GM18508 (cell line): ENCODE data around the gene LAMA1.

Experiments used
- ATAC-seq: cut with Tn5 transposase; IDR thresholded peaks from one replicate; pipeline ENCODE4 v1.9.1; 2021; ENCODE audit warnings: moderate number of reproducible peaks; ENCODE audit not compliant: insufficient read depth, unreplicated experiment

LAMA1 gene

GRCh38 chr18:7002107-7002506 lies 115.5 kb downstream of the LAMA1 start:
- ATAC-seq: no peak

GRCh38 chr18:7000484-7001096 lies 117.0 kb downstream of the LAMA1 start:
- ATAC-seq: no peak

GRCh38 chr18:6997808-6998207 lies 119.8 kb downstream of the LAMA1 start:
- no peak for ATAC-seq

- no peak for ATAC-seq
These were observed 122.7 kb downstream of the LAMA1 start for GRCh38 chr18:6994771-6995430.

DNA sequence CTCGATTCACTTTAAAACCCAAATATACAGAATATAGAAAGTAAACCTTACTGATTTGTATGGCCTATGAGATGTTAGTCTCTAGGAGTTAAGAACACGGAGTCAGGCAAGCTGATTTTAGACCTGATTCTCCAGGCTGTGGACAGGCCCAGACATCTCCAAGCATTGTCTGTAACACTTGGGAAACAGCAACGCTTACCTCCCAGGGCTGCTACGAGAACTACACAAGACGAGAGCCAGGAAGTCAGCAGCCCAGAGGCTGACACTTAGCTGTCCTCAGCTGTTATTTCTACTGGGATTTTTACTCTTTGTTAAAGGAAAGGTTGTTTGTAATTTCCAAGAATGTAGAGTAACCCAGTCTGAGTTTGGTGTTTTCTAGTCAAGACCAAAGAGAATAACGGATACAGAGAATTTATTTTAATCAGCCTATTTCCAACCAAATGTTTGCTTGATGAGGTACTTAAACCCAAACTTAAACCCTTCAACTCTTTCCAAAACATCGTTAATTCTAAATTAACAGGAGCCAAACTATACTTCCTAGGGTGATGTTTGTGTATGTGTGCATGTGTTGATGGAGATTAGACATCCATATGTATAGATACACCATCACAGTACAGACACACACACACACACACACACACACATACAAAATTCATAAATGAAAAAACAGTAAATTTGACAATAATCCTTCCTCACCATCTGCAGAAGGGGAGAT lies 123.4 kb downstream of the LAMA1 start:
- ATAC-seq: no peak

- no peak for ATAC-seq
These were observed 124.8 kb downstream of the LAMA1 start for GRCh38 chr18:6992761-6993160.

DNA sequence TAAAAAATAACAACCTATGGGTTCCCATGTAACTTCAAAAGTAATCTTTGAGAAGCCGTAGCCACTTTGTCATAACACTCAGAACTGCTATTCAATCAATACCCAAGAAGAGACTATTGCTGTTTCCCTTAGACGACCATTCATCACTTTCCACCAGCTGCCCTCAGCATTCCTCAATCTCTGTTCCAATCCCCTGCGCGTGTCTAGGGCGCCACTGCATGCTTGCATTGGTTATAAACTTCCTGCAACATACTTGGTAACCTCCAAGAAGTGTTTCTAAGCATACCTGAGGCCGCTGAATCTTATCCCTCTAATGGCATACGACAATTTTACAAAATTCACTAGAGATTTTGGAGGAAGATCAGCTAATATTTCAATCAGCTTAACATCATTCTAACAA lies 134.2 kb downstream of the LAMA1 start:
- no peak for ATAC-seq

GRCh38 chr18:6982398-6982797 lies 135.2 kb downstream of the LAMA1 start:
- ATAC-seq: no peak

DNA sequence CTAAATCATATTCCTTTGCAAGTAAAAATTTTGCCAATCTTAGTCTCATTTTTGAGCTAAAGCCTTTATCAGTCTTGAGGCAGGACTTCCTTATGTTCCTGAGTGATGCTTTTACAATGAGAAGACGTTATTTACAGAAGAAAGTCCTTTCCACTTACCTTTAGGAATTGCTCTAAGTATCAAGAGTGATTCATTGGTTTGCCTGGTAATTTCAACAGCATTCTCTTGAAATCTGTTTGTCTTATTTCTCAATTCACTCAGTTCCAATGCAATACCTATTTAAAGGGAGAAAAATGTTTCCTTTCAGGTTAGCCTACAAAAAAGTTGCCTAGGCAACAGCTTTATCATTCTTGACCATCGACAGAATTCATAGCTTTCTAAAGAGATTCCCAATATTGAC lies 137.2 kb downstream of the LAMA1 start:
- ATAC-seq: no peak

GRCh38 chr18:6979954-6980353 lies 137.6 kb downstream of the LAMA1 start:
- no peak for ATAC-seq

DNA sequence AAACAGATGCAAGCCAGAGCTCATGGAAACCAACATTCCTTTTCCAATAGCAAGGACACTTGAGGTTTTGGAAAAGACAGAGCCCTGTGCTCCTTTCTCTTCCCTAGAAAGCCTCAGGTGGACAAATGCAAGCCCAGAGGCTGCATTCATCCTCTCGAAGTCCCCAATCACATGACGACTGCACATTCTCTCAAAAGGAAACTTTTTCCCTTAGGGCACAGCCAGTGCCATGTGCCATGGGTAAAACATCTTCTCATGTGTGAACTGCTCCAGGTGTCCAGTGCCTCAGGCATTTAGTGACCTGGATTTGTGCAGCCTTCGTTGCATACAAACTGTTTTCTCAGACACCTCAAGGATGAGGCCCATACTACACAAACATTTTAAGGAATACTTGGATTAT lies 140.7 kb downstream of the LAMA1 start:
- no peak for ATAC-seq

GRCh38 chr18:6975084-6975483 lies 142.5 kb downstream of the LAMA1 start:
- no peak for ATAC-seq

DNA sequence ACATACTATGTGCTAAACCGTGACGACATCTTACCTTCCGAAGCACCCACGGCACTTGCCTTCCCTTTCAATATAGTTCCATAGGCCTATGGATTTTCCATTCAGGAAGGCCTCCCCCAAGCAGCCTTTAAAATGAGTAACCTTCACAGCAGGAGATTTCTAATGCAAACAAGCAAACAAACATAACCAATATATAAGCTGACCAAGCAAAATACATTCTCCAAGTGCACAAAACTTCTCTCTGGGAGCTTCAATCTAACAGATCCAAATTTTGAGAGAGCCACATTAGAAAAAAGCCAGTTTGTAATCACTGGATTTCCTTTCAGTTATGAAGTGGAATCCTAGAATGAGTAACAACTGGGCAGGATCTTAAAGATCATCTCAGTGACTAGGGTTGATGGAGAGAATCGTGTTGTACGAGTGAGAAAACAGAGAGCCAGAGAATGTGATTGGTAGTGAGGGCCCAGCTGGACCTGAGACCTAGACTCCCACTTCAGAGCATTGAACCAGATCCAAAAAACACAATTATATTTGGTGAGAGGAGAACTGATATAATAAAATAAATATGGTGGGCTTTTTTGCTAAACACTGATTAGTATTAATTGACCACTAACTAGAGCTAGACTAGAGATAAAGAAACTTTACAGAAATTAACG lies 145.6 kb downstream of the LAMA1 start:
- ATAC-seq: no peak

- no peak for ATAC-seq
These were observed 154.0 kb downstream of the LAMA1 start for GRCh38 chr18:6963452-6964097.

- no peak for ATAC-seq
These were observed 154.8 kb downstream of the LAMA1 start for GRCh38 chr18:6962571-6963451.

DNA sequence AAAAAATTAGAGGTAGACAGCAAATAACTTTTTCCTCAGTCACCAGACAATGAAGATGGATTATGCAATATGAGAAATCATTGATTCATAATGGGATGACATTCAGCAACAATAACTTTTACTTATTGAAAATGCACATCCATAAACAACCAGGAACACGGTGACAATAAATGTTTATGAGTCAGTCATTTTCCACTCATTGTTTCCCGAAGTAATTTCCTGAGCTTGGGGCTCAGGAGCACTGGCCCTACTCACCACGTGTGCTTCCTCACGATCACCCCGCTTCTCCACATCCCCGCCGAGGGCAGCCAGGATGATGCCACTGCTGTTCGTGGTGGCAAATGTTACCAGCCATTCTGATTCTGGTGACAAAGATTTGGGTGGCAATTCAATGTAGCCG lies 156.3 kb downstream of the LAMA1 start:
- no peak for ATAC-seq

DNA sequence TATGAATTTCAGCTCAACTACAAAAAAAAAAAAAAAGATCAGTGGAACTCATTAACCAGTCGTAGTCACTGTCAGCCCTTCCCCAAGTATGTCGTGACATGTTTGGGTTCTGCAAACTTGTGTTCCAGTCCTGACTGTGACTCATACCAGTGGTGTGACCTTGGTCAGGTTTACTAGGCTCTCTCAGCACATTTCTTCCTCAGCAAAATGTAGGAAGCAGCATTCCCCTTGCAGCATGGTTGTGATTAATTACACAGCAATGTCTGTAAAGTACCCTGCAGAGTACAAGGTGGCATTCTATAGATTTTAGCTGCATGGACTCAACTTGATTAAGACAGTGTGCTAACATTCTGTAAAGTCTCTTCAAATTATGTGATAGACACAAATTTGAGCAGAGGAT lies 156.9 kb downstream of the LAMA1 start:
- ATAC-seq: no peak

GRCh38 chr18:6960124-6960523 lies 157.5 kb downstream of the LAMA1 start:
- no peak for ATAC-seq

- no peak for ATAC-seq
These were observed 158.5 kb downstream of the LAMA1 start for GRCh38 chr18:6959110-6959509.

DNA sequence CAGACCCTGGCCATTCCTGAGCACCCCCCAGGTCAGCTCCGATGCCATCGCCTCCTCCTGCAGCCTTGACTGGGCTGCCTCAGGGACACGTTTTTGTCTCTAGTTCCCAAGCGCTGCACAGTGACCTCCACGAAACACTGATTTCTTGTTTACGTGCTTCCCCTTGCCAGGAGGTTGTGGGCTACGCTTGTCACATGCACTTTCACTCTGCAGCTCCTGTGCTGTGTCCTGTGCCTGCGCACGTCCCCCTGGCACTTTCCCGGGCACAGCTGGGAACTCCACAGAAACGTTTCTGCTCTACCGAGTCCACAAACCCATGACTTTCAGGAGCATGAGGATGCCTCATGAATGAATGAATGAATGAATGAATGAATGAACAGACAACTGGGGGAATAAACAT lies 160.6 kb downstream of the LAMA1 start:
- ATAC-seq: no peak
